CD14-positive monocyte (primary cell): ENCODE data around the gene ATXN3. TPM values are rescaled to one million over a fixed set of nuclear protein-coding genes. Genes with fewer than 3 reads are reported as not detected.

ENCODE experiments used
- DNase-seq, 3 donors: peaks; one replicate each; pipeline ENCODE4 v3.0.0-alpha.2; 2011 to 2022
- H2AFZ ChIP-seq: 2 replicates; pipeline ENCODE4 v1.6.0; 2012; ENCODE audit warnings: mild to moderate bottlenecking, low read depth, low read length, inconsistent platforms; ENCODE audit not compliant: insufficient read depth, poor library complexity, severe bottlenecking
- H3K27ac ChIP-seq, 2 donors: 1 replicate in 1 of 2; 2 replicates in 1 of 2; pipeline ENCODE4 v1.5.1; 2012 to 2013; ENCODE audit warnings: low read length in 2 of 2, control low read depth in 1 of 2, inconsistent platforms in 1 of 2, low read depth in 1 of 2, mild to moderate bottlenecking in 1 of 2
- H3K27me3 ChIP-seq, 2 donors: one replicate each; pipeline versions ENCODE4 v1.6.0 to v1.6.1; 2011 to 2013; ENCODE audit warnings: low read length in 2 of 2; ENCODE audit not compliant: control insufficient read depth in 2 of 2, insufficient read depth in 2 of 2
- H3K36me3 ChIP-seq, 2 donors: replicated peaks in 1 of 2; 1 replicate in 1 of 2; 2 replicates in 1 of 2; pipeline versions ENCODE4 v1.5.1 to v1.6.1; 2012 to 2013; ENCODE audit warnings: low read length in 2 of 2, control low read depth in 1 of 2, inconsistent platforms in 1 of 2, mild to moderate bottlenecking in 1 of 2; ENCODE audit not compliant: insufficient read depth in 2 of 2, control insufficient read depth in 1 of 2
- H3K4me1 ChIP-seq, 2 donors: 1 replicate in 1 of 2; 2 replicates in 1 of 2; pipeline versions ENCODE4 v1.5.1 to v1.6.1; 2012 to 2013; ENCODE audit warnings: low read length in 2 of 2, control low read depth in 1 of 2, inconsistent platforms in 1 of 2, mild to moderate bottlenecking in 1 of 2, moderate library complexity in 1 of 2; ENCODE audit not compliant: insufficient read depth in 2 of 2, control insufficient read depth in 1 of 2
- H3K4me2 ChIP-seq: replicated peaks from 2 replicates; pipeline ENCODE3; 2012; ENCODE audit warnings: low read length, moderate library complexity, mild to moderate bottlenecking; ENCODE audit not compliant: poor library complexity, severe bottlenecking; ENCODE audit errors: extremely low read depth
- H3K4me3 ChIP-seq, 3 experiments: fragments of 200-600 bp in 1 of 3; sonication (generic) in 1 of 3; replicated peaks in 1 of 3; 1 replicate in 2 of 3; 2 replicates in 1 of 3; pipeline ENCODE4 v1.5.1; 2011 to 2013; ENCODE audit warnings: low read length in 3 of 3, mild to moderate bottlenecking in 3 of 3, control low read depth in 2 of 3, low read depth in 2 of 3, inconsistent platforms in 1 of 3, moderate library complexity in 1 of 3
- H3K79me2 ChIP-seq: 2 replicates; pipeline ENCODE4 v1.6.0; 2012; ENCODE audit warnings: mild to moderate bottlenecking, control low read depth, inconsistent platforms, low read length, moderate library complexity; ENCODE audit not compliant: insufficient read depth
- H3K9ac ChIP-seq: 2 replicates; pipeline ENCODE4 v1.6.0; 2017; ENCODE audit warnings: low read length, mild to moderate bottlenecking; ENCODE audit not compliant: insufficient read depth, poor library complexity, severe bottlenecking
- H3K9me3 ChIP-seq, 2 donors: replicated peaks in 1 of 2; 1 replicate in 1 of 2; 2 replicates in 1 of 2; pipeline versions ENCODE4 v1.5.1 to v1.6.1; 2012 to 2013; ENCODE audit warnings: low read length in 2 of 2, control low read depth in 1 of 2; ENCODE audit not compliant: control insufficient read depth in 1 of 2, insufficient read depth in 1 of 2
- H4K20me1 ChIP-seq: 2 replicates; pipeline ENCODE4 v1.6.0; 2012; ENCODE audit warnings: mild to moderate bottlenecking, low read length, control low read depth, moderate library complexity; ENCODE audit not compliant: insufficient read depth
- H3K27ac Mint-ChIP-seq, 7 donors: one replicate each; pipeline ENCODE4 v1.8.0; 2020; ENCODE audit warnings: mild to moderate bottlenecking in 7 of 7, mixed read lengths in 7 of 7, moderate library complexity in 6 of 7, inconsistent platforms in 2 of 7
- H3K27me3 Mint-ChIP-seq, 3 donors: one replicate each; pipeline ENCODE4 v1.8.0; 2021 to 2022; ENCODE audit warnings: low read depth in 3 of 3, mild to moderate bottlenecking in 3 of 3, mixed read lengths in 3 of 3, moderate library complexity in 3 of 3, inconsistent platforms in 1 of 3
- H3K36me3 Mint-ChIP-seq, 2 donors: one replicate each; pipeline ENCODE4 v1.8.0; 2020; ENCODE audit warnings: mixed read lengths in 2 of 2, inconsistent platforms in 1 of 2, mild to moderate bottlenecking in 1 of 2
- H3K4me1 Mint-ChIP-seq: one replicate; pipeline ENCODE4 v1.8.0; 2020; ENCODE audit warnings: mild to moderate bottlenecking, mixed read lengths
- H3K4me3 Mint-ChIP-seq, 2 donors: one replicate each; pipeline ENCODE4 v1.8.0; 2020; ENCODE audit warnings: mild to moderate bottlenecking in 2 of 2, mixed read lengths in 2 of 2, moderate library complexity in 1 of 2
- H3K9me3 Mint-ChIP-seq, 7 donors: one replicate each; pipeline ENCODE4 v1.8.0; 2020 to 2022; ENCODE audit warnings: mixed read lengths in 7 of 7, mild to moderate bottlenecking in 6 of 7, moderate library complexity in 6 of 7, inconsistent platforms in 2 of 7
- CTCF ChIP-seq: fragments of 200-600 bp; IDR thresholded peaks from one replicate; pipeline ENCODE4 v1.8.0; 2022; ENCODE audit warnings: antibody characterized with exemption, mild to moderate bottlenecking
- WGBS: methylation state at CpG from one replicate; pipeline ENCODE4 v1.1.5; 2013; ENCODE audit warnings: missing lambda C conversion rate; ENCODE audit not compliant: insufficient coverage; 5-methylcytosine and 5-hydroxymethylcytosine counted together
- intact Hi-C, 2 donors: fragments of 100-400 bp; cut with micrococcal nuclease; formaldehyde crosslinking; loops; one replicate each; pipeline versions ENCODE4 v1.15.0 to v1.15.1; 2023
- polyA plus RNA-seq, 3 donors: library from polyadenylated mRNA; depleted of rRNA in 1 of 3; unstranded in 2 of 3; stranded (reverse) in 1 of 3; fragments of 300-500 nt in 2 of 3; fragments of >200 nt in 1 of 3; fragmentation: Illumina TruSeq in 2 of 3; gene quantifications; 1 replicate in 2 of 3; 2 replicates in 1 of 3; pipeline ENCODE4 v1.2.3, GENCODE V29; 2012 to 2021

The ATXN3 gene
- polyA plus RNA-seq, 3 donors = 17.7 to 24.0 (median 18.5) TPM

- peak overlapping the region in 1 of 2 donors; percentile 7 for H3K27ac ChIP-seq
- peaks cover 71% of the 10 kb centered on the region for H3K79me2 ChIP-seq
- H3K9ac ChIP-seq = no peak overlapping the region
- no peaks in the 10 kb centered on the region for H3K9me3 ChIP-seq
- no peaks in the 10 kb centered on the region for H3K27me3 ChIP-seq
- no peak for TF ChIP-seq CTCF
- H3K36me3 Mint-ChIP-seq = peaks cover 3 to 9% of the 10 kb centered on the region in 2 donors
- 71% methylated on average over 4 of the region's 7 CpGs for whole genome bisulfite sequencing
- peaks cover 65% of the 10 kb centered on the region for H4K20me1 ChIP-seq
- no peaks in the 10 kb centered on the region for H3K27me3 Mint-ChIP-seq
- no peak overlapping the region for H2AFZ ChIP-seq
- peaks cover 15 to 31% of the 10 kb centered on the region in 2 donors for H3K4me1 ChIP-seq
- H3K4me1 Mint-ChIP-seq = peaks cover 38% of the 10 kb centered on the region
- H3K4me3 Mint-ChIP-seq = no peak overlapping the region
- peaks cover 0 to 8% of the 10 kb centered on the region in 2 donors for H3K36me3 ChIP-seq
- H3K4me3 ChIP-seq = no peak overlapping the region
- intact Hi-C loops = no loop called here
- DNase-seq = no peak
- peak overlapping the region in 3 of 7 donors; percentile 21 to 65 (median 48) for H3K27ac Mint-ChIP-seq
- peaks cover 0 to 2% (median 0%) of the 10 kb centered on the region in 7 donors for H3K9me3 Mint-ChIP-seq
- H3K4me2 ChIP-seq = no peak overlapping the region
These were observed 2.9 kb downstream of the ATXN3 start for GRCh38 chr14:92103363-92103989.

GRCh38 chr14:92099802-92100201, 6.6 kb downstream of the ATXN3 start:
- Mint-ChIP-seq H3K27ac (peak overlapping the region in 3 of 7 donors; percentile 37 to 60 (median 58)), H3K4me1 (peaks cover 30% of the 10 kb centered on the region), H3K27me3 (no peaks in the 10 kb centered on the region), H3K36me3 (peaks cover 17 to 29% of the 10 kb centered on the region in 2 donors), H3K9me3 (no peaks in the 10 kb centered on the region), H3K4me3 (no peak overlapping the region)
- Histone ChIP-seq H3K27me3 (no peaks in the 10 kb centered on the region), H4K20me1 (peaks cover 86% of the 10 kb centered on the region), H2AFZ (no peak overlapping the region), H3K4me2 (no peak overlapping the region), H3K27ac (no peak overlapping the region), H3K9ac (no peak overlapping the region), H3K9me3 (no peaks in the 10 kb centered on the region), H3K36me3 (peaks cover 15 to 28% of the 10 kb centered on the region in 2 donors), H3K79me2 (peaks cover 90% of the 10 kb centered on the region), H3K4me1 (peaks cover 8 to 22% of the 10 kb centered on the region in 2 donors), H3K4me3 (no peak overlapping the region)
- DNase-seq = no peak
- intact Hi-C loops = no loop called here
- TF ChIP-seq CTCF = no peak
